HPDE6-E6E7 (cell line): ENCODE data around the gene MRPS25.
"Not testable (repeated sequence)": the region's sequence is repeated elsewhere in the genome, so short reads cannot be mapped to it uniquely, and the experiment has no call there.

ENCODE experiments used
- DNase-seq: peaks from one replicate; pipeline ENCODE4 v3.0.0; 2011; ENCODE audit warnings: missing footprints; ENCODE audit errors: extremely low spot score

The MRPS25 gene

DNA sequence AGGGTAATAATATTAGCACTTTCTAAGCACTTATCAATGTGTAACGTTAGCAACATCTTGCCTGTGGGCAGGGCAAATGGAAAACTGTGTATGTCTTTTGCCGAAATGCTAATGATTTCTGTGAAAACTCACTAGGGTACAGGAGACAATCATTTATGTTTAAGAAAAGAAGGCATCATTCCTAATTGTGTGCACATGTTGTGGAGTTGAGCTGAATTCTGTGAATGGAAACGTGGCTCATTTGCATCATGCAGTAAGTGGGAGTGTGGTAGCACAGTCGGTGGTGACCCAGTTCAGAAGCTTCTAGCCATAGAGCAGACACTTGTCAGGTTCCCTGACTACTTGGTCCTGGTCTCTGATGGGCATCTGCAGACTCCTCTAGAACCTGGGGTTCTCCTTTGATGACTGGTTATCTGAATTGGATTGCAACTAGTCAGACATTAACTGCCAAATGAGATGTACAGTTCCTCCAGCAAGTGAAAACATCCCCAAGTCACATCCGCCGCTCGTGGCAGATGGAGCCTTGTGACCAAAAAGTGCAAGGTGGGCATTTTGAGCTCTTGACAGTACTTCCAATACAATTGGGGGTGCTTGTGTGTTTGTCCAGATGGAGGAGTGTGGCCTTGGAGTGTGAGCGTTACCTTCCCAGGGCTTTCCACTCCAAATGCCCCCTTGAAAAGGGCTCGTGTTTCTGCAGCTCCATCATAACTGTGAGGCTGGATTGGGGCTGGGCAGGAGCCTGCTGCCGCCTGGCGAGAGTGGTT lies 21.5 kb downstream of the MRPS25 start:
- no peak for DNase-seq

DNA sequence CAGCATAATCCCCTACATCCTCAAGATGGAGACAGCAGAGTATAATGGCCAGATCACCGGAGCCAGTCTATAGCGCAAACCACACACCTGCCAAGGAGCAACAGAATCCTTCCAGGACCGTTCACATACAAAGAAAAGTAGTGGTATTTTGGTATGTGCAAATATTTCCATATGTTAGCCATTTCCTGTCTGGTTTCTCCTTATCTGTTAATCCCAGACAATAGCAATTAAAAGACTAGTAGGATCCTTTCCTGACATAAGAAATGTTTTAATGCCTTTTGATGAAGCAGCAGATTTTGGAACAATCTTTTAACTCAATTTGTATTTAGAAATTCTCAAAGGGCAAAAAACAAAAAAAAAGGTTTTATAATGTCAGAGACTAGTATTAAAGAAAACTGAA lies 22.2 kb downstream of the MRPS25 start:
- no peak for DNase-seq

DNA sequence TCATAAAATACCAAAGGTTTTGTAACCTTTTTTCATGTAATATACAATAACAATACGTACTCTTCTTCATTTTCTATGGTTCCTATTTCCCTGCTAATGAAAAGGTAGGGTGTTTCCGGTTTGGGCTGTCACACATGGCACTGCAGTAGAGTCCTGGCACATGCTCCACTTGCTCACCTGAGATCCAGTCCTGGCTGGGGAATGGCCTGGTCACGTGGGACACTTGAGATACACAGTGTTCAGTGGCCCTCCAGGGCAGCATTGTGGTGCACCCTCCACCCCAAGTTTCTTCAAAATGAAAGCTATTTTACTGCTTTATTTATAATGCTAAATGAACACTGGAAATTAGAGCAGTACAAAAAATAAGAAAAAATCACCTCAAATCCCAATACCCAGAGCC lies 23.2 kb downstream of the MRPS25 start:
- DNase-seq = no peak

DNA sequence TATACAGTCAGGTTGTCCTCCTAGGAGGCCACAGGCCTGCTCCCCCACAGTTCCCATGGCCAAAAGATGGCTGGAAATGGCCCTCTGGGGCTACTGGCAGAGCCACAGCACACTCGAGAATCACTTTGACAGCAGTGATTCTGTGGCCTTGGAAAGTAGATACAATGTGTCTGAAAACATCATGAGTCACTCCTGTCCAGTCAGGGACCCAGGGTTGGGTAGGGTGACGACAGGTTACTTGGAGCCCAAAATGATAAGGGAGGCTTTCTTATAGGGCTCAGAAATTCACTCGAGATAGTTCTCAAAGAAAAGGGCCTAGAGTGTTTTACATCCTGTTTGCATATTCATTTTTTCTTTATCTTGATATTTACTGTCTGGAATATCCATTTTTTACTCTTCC lies 24.3 kb downstream of the MRPS25 start:
- DNase-seq = no peak

DNA sequence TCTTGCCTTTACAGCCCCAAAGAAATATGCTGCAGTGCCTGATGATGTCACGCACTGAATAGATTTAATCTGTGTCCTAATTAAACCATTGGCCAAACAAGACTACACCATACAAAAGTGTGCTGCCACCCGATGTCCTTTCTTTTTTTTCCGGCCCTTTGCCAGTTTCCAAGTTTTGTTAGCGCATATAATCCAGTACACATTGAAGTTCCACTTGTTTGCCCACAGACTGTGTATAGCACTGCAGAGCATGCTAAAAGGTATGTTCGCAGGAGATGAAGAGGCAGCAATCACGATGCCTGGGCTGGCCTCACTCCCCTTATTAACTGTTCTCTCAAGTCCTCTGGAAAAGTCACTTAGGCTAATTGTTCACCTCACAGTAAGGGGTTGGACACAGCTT lies 26.8 kb downstream of the MRPS25 start:
- DNase-seq = no peak

DNA sequence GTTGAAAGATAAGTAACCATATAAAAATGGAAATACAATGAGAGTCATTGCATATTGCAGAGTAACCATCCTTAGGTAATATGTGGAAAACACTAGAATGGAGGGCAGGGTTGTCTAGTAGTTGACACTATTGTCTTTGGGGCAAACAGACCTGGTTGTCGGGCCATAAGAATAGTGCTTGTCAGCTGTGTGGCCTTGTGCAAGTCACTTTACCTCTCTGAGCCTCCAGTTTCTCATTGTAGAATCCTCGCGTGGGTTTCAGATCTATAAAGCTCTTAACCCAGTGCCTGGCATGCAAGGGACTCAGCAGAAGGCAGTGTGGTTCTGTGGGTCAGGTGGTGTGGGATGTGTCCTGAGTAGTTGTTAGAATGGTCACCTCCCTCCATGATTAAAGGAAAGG lies 32.0 kb downstream of the MRPS25 start:
- DNase-seq = no peak

DNA sequence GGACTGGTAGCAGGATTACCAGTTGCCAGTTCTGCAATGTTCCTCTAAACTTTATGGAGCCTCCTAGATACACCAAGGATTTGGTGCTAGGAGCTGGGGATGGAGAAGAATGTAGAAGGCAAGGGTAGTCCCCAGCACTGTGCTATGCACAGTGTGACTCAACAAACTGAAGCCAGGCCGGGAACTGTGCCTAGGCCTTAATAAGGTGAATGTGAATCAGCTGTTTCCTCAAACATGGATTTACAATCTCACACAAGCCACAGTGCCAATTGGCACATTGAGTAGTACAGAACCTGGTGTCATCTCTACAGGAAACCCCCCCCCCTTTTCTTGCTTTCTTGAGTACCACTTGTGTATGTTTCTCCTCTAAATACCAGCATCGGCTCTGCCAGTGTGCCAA lies 32.5 kb downstream of the MRPS25 start:
- DNase-seq = no peak

DNA sequence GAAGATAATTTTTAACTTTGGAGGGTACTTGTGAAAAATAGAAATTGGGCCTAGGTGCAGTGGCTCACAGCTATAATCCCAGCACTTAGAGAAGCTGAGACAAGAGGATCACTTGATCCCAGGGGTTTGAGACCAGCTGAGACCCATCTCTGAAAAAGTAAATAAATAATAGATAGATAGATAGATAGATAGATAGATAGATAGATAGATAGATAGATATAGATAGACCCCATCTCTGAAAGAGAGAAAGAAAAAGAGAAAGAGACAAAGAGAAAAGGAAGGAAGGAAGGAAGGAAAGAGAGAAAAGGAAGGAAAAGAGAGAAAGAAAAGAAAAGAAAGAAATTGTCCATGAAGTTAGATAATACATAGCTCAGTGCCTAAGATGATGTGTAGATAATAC lies 35.5 kb downstream of the MRPS25 start:
- no peak for DNase-seq

DNA sequence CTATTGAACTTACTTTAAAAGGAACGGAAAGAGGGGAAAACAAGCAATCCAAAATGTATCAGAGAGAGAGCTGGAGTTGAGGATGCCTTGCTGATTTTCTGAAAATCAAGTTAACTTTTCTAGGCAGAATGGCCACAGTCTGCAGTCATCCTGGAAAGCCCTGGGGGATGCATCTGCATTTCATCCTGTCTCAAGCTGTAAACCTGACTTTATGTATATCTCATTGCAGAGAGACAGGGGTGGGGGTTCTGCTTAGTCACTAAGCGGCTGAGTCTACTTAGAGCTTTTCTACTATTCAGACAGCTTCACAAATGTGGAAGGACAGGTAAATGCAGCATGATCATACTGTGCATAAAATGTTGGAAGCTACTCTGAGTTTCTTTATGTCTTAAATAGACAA lies 41.4 kb downstream of the MRPS25 start:
- DNase-seq = no peak

DNA sequence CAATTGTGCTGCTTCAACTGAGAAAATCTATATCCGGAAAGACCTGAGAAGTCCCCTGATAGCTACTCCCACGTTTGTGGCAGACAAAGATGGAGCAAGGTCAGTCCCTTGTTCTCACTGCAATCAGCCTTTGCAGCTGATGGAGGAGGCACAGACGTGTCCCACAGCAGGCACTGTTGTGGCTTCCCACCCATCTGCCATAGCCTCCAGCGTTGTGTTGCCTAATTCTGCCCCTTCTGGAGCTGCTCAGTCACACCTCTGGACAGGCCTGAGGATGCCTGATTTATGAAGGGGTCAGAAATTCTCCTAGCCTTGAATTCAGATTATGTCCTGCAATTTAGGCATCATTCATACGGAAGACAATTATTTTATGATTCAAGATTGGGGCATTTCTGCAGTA lies 41.9 kb downstream of the MRPS25 start:
- no peak for DNase-seq

DNA sequence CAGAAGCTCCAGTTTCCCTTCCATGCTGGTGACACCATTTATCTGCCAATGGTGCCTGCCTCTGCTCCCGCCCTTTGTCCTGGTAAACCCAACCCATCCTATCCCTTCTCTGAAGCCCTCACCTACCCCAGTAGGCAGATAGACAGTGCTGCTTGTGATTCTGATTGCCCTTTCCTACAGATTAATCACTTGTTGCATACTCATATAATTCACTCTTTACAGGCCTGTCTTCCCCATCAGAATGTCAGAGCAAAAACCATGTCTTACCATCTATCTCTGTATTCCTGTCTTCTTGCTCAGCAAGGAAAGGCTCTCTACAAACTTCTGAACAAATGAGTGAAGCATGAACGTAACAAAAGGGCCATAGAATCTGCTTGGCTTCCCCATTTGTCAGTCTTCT lies 47.9 kb downstream of the MRPS25 start:
- DNase-seq = no peak

DNA sequence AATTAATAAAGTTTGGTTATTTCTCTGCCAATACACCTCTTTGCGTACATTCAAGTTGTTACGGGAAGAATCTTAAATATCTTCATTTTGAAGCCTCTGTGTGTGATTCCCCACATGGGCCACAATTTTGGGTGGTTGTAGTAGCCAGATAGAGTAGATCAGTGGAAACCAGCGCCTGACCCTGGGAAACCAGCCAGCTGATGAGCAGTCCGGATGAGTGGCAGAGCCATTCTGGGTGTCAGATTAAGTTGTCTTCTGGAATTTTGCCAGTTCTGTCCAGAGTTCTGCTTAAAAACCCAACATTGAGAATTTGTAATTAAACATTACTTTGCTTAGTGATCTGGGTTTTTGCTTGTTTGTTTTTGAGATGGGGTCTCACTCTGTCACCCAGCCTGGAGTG lies 49.7 kb downstream of the MRPS25 start:
- DNase-seq = no peak

DNA sequence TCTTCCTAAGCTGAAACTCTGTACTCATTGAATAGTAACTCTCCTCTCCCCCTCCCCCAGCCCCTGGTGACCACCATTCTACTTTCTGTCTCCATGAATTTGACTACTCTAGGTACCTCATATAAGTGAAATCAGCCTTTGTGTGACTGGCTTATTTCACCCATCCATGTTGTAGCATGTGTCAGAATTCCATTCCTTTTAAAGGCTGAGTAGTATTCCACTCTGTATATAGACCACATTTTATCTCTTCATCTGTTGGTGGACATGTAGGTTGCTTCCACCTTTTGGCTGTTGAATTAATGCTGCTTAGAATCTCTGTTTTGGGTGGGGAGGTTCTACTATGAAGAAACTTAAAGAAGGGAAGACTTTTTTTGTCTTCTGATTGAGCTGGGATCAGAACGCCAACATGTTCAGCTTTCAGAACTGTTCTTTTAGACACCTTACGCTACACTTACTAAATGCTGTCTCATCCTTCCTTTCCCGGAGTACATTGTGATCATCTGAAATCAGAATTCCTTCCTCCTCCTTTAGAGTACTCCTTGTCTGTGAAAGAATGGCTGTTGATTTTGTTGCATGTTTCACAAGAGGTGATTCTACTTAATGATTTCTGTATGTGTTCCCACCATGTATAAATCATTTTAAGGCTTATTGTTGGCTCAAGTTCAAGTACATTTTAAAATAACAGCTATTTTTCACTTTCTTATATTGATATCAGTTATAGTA lies 50.3 kb downstream of the MRPS25 start:
- no peak for DNase-seq

DNA sequence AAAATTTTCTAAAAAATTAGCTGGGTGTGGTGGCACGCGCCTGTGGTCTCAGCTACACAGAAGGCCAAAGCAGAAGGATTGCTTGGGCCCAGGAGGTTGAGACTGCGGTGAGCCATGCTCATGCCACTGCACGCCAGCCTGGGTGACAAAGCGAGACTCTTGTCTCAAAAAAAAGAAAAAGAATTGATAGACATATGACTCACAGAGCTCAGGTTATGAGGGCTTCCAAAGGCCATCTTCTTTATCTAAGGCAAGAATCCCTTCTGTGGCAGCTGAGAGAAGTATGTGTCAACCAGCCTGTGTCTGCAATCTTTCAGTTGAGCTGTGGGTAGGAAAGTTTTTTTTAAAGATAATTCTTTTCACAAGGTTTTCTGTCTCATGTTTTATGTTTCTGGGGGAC lies 53.9 kb downstream of the MRPS25 start:
- no peak for DNase-seq

DNA sequence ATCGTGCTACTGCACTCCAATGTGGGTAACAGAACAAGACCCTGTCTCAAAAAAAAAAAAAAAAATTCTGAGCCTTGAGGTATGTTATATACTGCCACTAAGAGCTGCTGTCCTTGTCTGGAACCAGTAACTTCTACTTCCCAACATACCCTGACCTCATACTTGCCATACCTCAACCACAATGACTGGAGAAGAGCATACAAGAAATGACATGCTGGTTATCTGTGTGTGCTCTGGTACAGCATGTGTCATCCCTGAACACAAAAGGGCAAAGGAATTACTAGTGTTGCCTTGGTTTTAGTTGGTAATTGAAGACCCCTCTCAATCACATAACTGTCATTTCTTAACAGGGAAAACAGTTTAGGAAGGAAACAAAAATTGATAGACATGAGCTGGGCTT lies 54.5 kb downstream of the MRPS25 start:
- peak; percentile 28 for DNase-seq

DNA sequence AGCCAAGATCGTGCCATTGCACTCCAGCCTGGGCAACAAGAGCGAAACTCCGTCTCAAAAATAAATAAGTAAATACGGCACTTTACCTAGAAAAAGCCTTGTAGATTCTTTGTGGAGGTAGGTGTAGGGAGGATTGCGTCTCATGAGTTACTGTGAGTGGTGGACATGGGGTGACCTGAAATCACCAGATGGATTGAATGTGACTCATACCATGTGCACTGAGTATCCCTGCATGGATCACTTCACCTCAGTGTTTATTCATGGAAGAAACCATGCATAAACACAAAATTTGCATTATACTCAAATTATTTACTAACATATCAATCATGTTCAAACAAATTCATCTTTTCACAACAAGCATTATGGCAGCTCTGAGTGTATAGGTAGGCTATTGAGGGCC lies 55.9 kb downstream of the MRPS25 start:
- no peak for DNase-seq

DNA sequence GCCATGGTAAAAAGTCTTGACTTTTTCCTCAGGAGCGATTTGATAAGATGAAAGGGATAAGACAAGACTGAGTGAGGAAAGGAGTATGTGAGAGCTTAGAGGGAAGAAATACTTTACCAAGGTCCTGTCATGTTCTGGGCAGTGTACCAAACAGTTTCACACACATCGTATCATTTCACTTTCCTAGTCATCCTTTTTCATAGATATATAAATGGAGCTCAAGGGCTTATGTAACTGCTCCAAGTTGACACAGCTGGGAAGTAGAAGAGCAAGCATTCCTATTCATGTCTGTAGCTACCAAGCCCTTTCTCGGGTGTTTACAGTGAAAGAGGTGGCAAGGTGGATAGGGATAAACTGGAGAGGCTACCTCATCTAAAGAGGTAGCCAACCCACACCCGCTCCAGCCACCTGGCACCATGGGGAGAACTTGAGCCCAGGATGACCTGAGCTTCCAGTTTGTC lies 57.4 kb downstream of the MRPS25 start:
- DNase-seq = no peak

DNA sequence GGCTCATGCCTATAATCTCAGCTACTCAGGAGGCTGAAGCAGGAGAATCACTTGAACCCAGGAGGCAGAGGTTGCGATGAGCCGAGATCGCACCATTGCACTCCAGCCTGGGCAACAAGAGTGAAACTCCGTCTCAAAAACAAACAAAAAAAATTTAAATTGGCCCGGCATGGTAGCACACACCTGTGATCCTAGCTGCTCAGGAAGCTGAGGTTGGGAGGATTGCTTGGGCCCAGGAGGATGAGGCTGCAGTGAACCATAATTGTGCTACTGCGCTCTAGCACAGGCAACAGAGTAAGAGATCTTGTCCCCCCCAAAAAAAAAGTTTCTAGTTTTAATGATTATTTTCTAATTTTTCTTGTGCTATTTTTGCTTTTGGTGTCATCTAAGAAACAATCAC lies 65.9 kb downstream of the MRPS25 start:
- not testable (repeated sequence) for DNase-seq
